H9 (cell line): Measurements from ENCODE around the gene WDR89. TPM values are rescaled to one million over a fixed set of nuclear protein-coding genes. Genes with fewer than 3 reads are reported as not detected.

ENCODE experiments used
- DNase-seq: peaks from one replicate; pipeline ENCODE4 v3.0.0-alpha.2; 2017
- H2AFZ ChIP-seq: one replicate; pipeline ENCODE4 v1.6.1; 2013; ENCODE audit warnings: mild to moderate bottlenecking, low read length, control low read depth, moderate library complexity
- H2AK5ac ChIP-seq: 2 replicates; pipeline ENCODE4 v1.6.1; 2013; ENCODE audit warnings: low read length, control low read depth, mixed read lengths; ENCODE audit not compliant: insufficient read length
- H2BK120ac ChIP-seq: one replicate; pipeline ENCODE4 v1.6.1; 2013; ENCODE audit warnings: low read depth, mild to moderate bottlenecking, low read length, control low read depth, inconsistent platforms; ENCODE audit not compliant: poor library complexity, severe bottlenecking
- H2BK12ac ChIP-seq: 2 replicates; pipeline ENCODE4 v1.6.1; 2013; ENCODE audit warnings: low read length, control low read depth, mixed read lengths, low read depth; ENCODE audit not compliant: insufficient read length
- H2BK15ac ChIP-seq: 2 replicates; pipeline ENCODE4 v1.6.1; 2013; ENCODE audit warnings: low read depth, low read length, control low read depth
- H2BK20ac ChIP-seq: one replicate; pipeline ENCODE4 v1.6.1; 2013; ENCODE audit warnings: low read depth, mild to moderate bottlenecking, low read length, control low read depth, inconsistent platforms; ENCODE audit not compliant: poor library complexity, severe bottlenecking
- H2BK5ac ChIP-seq: 2 replicates; pipeline ENCODE4 v1.6.1; 2013; ENCODE audit warnings: low read length, control low read depth, mixed read lengths; ENCODE audit not compliant: insufficient read length
- H3K14ac ChIP-seq: 2 replicates; pipeline ENCODE4 v1.6.1; 2013; ENCODE audit warnings: low read length, control low read depth; ENCODE audit not compliant: insufficient read depth
- H3K18ac ChIP-seq: 2 replicates; pipeline ENCODE4 v1.6.1; 2013; ENCODE audit warnings: low read depth, mild to moderate bottlenecking, mixed read lengths, low read length, control low read depth; ENCODE audit not compliant: insufficient read length
- H3K23ac ChIP-seq: 2 replicates; pipeline ENCODE4 v1.6.1; 2013; ENCODE audit warnings: low read length, control low read depth, mixed read lengths, low read depth; ENCODE audit not compliant: insufficient read length
- H3K23me2 ChIP-seq: 2 replicates; pipeline ENCODE4 v1.6.1; 2013; ENCODE audit warnings: low read depth, mild to moderate bottlenecking, mixed read lengths, low read length, control low read depth; ENCODE audit not compliant: insufficient read length, poor library complexity, severe bottlenecking
- H3K27ac ChIP-seq: 2 replicates; pipeline ENCODE4 v1.5.1; 2013; ENCODE audit warnings: low read length, control low read depth, mixed read lengths, low read depth; ENCODE audit not compliant: insufficient read length
- H3K27me3 ChIP-seq: 2 replicates; pipeline ENCODE4 v1.6.1; 2013; ENCODE audit warnings: low read length, control low read depth, inconsistent platforms; ENCODE audit not compliant: insufficient read depth
- H3K4ac ChIP-seq: 2 replicates; pipeline ENCODE4 v1.6.1; 2013; ENCODE audit warnings: low read depth, mild to moderate bottlenecking, control low read depth, inconsistent platforms, low read length, moderate library complexity
- H3K4me1 ChIP-seq: 2 replicates; pipeline ENCODE4 v1.6.1; 2013; ENCODE audit warnings: low read length, control low read depth, inconsistent platforms; ENCODE audit not compliant: insufficient read depth
- H3K4me2 ChIP-seq: 2 replicates; pipeline ENCODE4 v1.6.1; 2013; ENCODE audit warnings: low read length, control low read depth, mixed read lengths; ENCODE audit not compliant: insufficient read length, insufficient read depth
- H3K56ac ChIP-seq: 2 replicates; pipeline ENCODE4 v1.6.1; 2013; ENCODE audit warnings: low read depth, mild to moderate bottlenecking, mixed read lengths, low read length, control low read depth; ENCODE audit not compliant: insufficient read length
- H3K79me1 ChIP-seq: 2 replicates; pipeline ENCODE4 v1.6.1; 2013; ENCODE audit warnings: low read depth, mild to moderate bottlenecking, moderate library complexity, low read length, control low read depth, inconsistent platforms; ENCODE audit not compliant: insufficient read depth, poor library complexity, severe bottlenecking
- H3K79me2 ChIP-seq: 2 replicates; pipeline ENCODE4 v1.6.1; 2013; ENCODE audit warnings: low read length, control low read depth, inconsistent platforms; ENCODE audit not compliant: insufficient read depth
- H3K9ac ChIP-seq: 2 replicates; pipeline ENCODE4 v1.6.1; 2013; ENCODE audit warnings: low read length, control low read depth, mixed read lengths; ENCODE audit not compliant: insufficient read length; ENCODE audit errors: extremely low read depth
- H3K9me3 ChIP-seq: one replicate; pipeline ENCODE4 v1.6.1; 2013; ENCODE audit warnings: low read depth, low read length, inconsistent platforms; ENCODE audit not compliant: control insufficient read depth
- H3T11ph ChIP-seq: one replicate; pipeline ENCODE4 v1.6.1; 2013; ENCODE audit warnings: mild to moderate bottlenecking, low read length, control low read depth, inconsistent platforms
- H4K20me1 ChIP-seq: one replicate; pipeline ENCODE4 v1.6.1; 2013; ENCODE audit not compliant: control insufficient read depth, insufficient read length, insufficient read depth
- H4K5ac ChIP-seq: 2 replicates; pipeline ENCODE4 v1.6.1; 2013; ENCODE audit warnings: low read depth, mild to moderate bottlenecking, mixed read lengths, low read length, control low read depth; ENCODE audit not compliant: insufficient read length
- H4K8ac ChIP-seq: replicated peaks from 2 replicates; pipeline ENCODE4 v1.6.1; 2013; ENCODE audit warnings: low read length, control low read depth, mixed read lengths, low read depth; ENCODE audit not compliant: insufficient read length
- H4K91ac ChIP-seq: 2 replicates; pipeline ENCODE4 v1.6.1; 2013; ENCODE audit warnings: low read depth, mild to moderate bottlenecking, moderate library complexity, mixed read lengths, low read length, control low read depth; ENCODE audit not compliant: insufficient read length
- H3K27ac Mint-ChIP-seq, 3 experiments: 2 replicates in 2 of 3; 3 replicates in 1 of 3; pipeline ENCODE4 v1.8.0; 2020 to 2021; ENCODE audit warnings: mixed read lengths in 3 of 3, mild to moderate bottlenecking in 1 of 3, moderate library complexity in 1 of 3
- H3K27me3 Mint-ChIP-seq: 2 replicates; pipeline ENCODE4 v1.8.0; 2021; ENCODE audit warnings: low read depth, mild to moderate bottlenecking, moderate library complexity, mixed read lengths
- H3K36me3 Mint-ChIP-seq, 3 experiments: 2 replicates in 2 of 3; 3 replicates in 1 of 3; pipeline ENCODE4 v1.8.0; 2020 to 2021; ENCODE audit warnings: low read depth in 3 of 3, mixed read lengths in 3 of 3; ENCODE audit not compliant: insufficient read depth in 1 of 3
- H3K4me1 Mint-ChIP-seq, 2 experiments: 2 replicates each; pipeline ENCODE4 v1.8.0; 2020; ENCODE audit warnings: mixed read lengths in 2 of 2
- H3K4me3 Mint-ChIP-seq, 2 experiments: 2 replicates in 1 of 2; 3 replicates in 1 of 2; pipeline ENCODE4 v1.8.0; 2020 to 2021; ENCODE audit warnings: mild to moderate bottlenecking in 2 of 2, mixed read lengths in 2 of 2, moderate library complexity in 1 of 2
- H3K9me3 Mint-ChIP-seq, 2 experiments: 2 replicates in 1 of 2; 3 replicates in 1 of 2; pipeline ENCODE4 v1.8.0; 2020; ENCODE audit warnings: mild to moderate bottlenecking in 2 of 2, mixed read lengths in 2 of 2, moderate library complexity in 1 of 2
- WGBS: extraction: QIAGEN DNeasy Blood & Tissue Kit; methylation state at CpG from one replicate; pipeline ENCODE4 v1.1.7; 2013; ENCODE audit warnings: missing lambda C conversion rate, low lambda C conversion rate, mixed read lengths; ENCODE audit not compliant: insufficient read length; ENCODE audit errors: extremely low coverage; 5-methylcytosine and 5-hydroxymethylcytosine counted together
- total RNA-seq: library from RNA; stranded (reverse); gene quantifications from 2 replicates; pipeline ENCODE4 v1.2.1, GENCODE V29; 2021
- TF ChIP-seq, protein P1 (sequence below): fragments of 200-600 bp; sonication (generic); conservative IDR thresholded peaks from 3 replicates; pipeline ENCODE4 v1.8.0; 2021; ENCODE audit warnings: antibody characterized with exemption, mild to moderate bottlenecking

The WDR89 gene
- total RNA-seq, 1 experiment from 2014 or later, result 24.0 TPM

DNA sequence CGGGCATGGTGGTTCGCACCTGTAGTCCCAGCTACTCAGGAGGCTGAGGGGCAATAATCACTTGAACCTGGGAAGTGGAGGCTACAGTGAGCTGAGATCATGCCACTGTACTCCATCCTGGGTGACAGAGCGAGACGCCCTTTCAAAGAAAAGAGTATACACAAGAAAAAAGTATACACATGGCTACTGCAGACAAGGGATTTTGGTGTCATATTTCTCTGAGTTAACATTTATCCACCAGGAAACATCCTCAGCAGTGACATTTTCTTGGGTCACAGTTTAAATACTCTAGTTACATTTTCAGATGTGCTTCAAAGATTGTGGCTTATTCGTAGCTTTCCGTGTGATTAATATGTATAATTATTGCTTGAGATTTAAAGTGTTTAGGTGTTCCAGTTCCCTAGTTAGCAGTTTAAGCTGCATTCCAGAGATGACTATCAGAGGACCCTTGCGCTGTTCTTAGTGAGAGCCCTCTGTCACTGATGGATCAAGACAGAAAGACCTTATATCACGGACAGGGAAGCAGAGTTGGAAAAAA is 93.8 kb downstream of the WDR89 start:
- TF ChIP-seq, protein P1, sequence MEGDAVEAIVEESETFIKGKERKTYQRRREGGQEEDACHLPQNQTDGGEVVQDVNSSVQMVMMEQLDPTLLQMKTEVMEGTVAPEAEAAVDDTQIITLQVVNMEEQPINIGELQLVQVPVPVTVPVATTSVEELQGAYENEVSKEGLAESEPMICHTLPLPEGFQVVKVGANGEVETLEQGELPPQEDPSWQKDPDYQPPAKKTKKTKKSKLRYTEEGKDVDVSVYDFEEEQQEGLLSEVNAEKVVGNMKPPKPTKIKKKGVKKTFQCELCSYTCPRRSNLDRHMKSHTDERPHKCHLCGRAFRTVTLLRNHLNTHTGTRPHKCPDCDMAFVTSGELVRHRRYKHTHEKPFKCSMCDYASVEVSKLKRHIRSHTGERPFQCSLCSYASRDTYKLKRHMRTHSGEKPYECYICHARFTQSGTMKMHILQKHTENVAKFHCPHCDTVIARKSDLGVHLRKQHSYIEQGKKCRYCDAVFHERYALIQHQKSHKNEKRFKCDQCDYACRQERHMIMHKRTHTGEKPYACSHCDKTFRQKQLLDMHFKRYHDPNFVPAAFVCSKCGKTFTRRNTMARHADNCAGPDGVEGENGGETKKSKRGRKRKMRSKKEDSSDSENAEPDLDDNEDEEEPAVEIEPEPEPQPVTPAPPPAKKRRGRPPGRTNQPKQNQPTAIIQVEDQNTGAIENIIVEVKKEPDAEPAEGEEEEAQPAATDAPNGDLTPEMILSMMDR, result no peak

More for the DNA sequence above, 93.8 kb downstream of the WDR89 start:
- Histone ChIP-seq H3K27me3 (no peaks in the 10 kb centered on the region), H3K23me2 (peaks cover 5% of the 10 kb centered on the region), H3K9ac (no peak overlapping the region), H2AK5ac (no peak overlapping the region), H3K56ac (no peak overlapping the region), H3K79me1 (no peaks in the 10 kb centered on the region), H3K27ac (no peak overlapping the region), H3K14ac (no peak overlapping the region), H3K18ac (no peak overlapping the region), H2AFZ (no peak overlapping the region), H4K20me1 (no peaks in the 10 kb centered on the region), H4K5ac (no peak overlapping the region), H3K23ac (no peak overlapping the region), H2BK5ac (no peak overlapping the region), H3T11ph (no peak overlapping the region), H3K4me2 (no peak overlapping the region), H2BK12ac (no peak overlapping the region), H2BK20ac (no peak overlapping the region), H3K4me1 (no peaks in the 10 kb centered on the region), H4K91ac (no peak overlapping the region), H3K79me2 (no peaks in the 10 kb centered on the region), H3K9me3 (no peaks in the 10 kb centered on the region), H2BK15ac (no peak overlapping the region), H2BK120ac (no peak overlapping the region), H3K4ac (no peak overlapping the region), H4K8ac (no peak overlapping the region)
- Mint-ChIP-seq H3K9me3 (no peaks in the 10 kb centered on the region), H3K4me1 (peaks cover 9% of the 10 kb centered on the region in 2 experiments), H3K36me3 (no peaks in the 10 kb centered on the region), H3K27ac (no peak overlapping the region; a peak in 1 of 7 replicates), H3K4me3 (no peak overlapping the region), H3K27me3 (no peaks in the 10 kb centered on the region)
- no CpG with 5 or more reads among the region's 8 CpGs for WGBS
- DNase-seq, result no peak

Other genes starting within 250 kb of the WDR89 start
- 63.0 and 65.8 TPM in 2 replicates for gene PPP2R5E, start 98.5 kb downstream of the WDR89 start, total RNA-seq
- gene SGPP1, start 86.2 kb upstream of the WDR89 start, total RNA-seq, result 5.5 and 5.8 TPM in 2 replicates
- gene SYNE2, start 211.1 kb upstream of the WDR89 start, total RNA-seq, result 36.9 and 43.3 TPM in 2 replicates